Measurements from ENCODE around the gene KCTD11.

GRCh38 chr17:7311110-7311705, 40.8 kb upstream of the KCTD11 start:
- TF ChIP-seq, protein P1, sequence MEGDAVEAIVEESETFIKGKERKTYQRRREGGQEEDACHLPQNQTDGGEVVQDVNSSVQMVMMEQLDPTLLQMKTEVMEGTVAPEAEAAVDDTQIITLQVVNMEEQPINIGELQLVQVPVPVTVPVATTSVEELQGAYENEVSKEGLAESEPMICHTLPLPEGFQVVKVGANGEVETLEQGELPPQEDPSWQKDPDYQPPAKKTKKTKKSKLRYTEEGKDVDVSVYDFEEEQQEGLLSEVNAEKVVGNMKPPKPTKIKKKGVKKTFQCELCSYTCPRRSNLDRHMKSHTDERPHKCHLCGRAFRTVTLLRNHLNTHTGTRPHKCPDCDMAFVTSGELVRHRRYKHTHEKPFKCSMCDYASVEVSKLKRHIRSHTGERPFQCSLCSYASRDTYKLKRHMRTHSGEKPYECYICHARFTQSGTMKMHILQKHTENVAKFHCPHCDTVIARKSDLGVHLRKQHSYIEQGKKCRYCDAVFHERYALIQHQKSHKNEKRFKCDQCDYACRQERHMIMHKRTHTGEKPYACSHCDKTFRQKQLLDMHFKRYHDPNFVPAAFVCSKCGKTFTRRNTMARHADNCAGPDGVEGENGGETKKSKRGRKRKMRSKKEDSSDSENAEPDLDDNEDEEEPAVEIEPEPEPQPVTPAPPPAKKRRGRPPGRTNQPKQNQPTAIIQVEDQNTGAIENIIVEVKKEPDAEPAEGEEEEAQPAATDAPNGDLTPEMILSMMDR (IDR thresholded peaks at IDR 0.05; ENCODE audit: low read depth, low read length), result no peak
- TF ChIP-seq POLR2A (IDR thresholded peaks at IDR 0.05; ENCODE audit: extremely low read depth, insufficient read length), result no peak
- no peak for TF ChIP-seq MAX (IDR thresholded peaks at IDR 0.05; ENCODE audit: low read depth, low read length)
